ENCODE results near the gene SSH3. TPM values are rescaled to one million over a fixed set of nuclear protein-coding genes. Genes with fewer than 3 reads are reported as not detected.

SSH3 gene
- total and polyA plus RNA-seq, 2 donors (not counting 1 experiment from before 2014, with no cell fraction given): 6.9 to 15.7 TPM

DNA sequence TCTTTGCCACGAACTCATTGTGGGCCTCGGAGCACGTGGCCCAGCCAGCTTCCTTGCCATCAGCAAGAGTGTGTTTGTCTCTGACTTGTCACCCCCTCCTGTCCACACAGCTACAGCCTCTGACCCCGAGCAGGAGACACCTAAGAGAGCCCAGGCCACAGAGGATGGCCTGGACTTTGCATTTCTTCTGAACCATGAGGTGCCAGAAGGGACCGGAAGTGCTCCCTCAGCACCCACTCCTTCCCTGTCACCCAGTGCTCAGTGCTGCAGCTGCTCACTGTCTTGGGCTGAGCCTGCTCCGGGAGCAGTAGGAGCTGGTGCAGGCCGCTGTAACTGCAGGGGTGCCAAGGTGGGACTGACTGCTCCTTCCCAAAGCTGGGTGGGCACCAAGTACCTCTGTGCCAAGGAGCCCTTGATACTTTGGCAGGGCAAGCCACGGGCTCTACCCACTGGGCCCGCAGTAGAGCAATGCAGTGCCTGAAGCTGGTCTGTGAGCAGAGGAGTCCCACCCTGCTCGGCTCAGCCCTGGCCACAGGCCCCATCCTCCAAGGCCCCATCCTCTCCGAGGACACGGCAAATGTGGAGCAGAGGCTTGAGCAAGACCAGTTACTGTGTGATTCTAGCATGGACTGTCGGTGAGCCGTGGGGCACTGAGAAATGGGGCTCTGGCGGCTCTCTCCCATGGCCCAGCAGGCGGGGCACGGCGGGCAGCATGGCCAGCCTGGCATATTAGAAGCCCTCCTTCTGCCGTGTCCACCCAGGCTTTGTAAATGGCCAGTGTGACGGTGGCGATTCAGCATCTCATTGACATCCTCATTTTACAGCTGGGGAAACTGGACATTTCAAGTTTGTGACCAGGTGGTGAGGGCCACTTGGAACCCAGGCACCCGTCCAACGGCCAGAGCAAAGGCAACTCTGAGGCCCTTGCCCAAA, 30.7 kb upstream of the SSH3 start:
- H3K4me2 ChIP-seq (ENCODE audit: extremely low read depth, insufficient read depth, low read length): no peak overlapping the region
- H3K9me3 ChIP-seq (ENCODE audit: control insufficient read depth, insufficient read depth, low read depth, low read length): no peaks in the 10 kb centered on the region
- no peak overlapping the region for H3K9ac ChIP-seq (ENCODE audit: insufficient read depth, low read length)
- H3K27ac ChIP-seq (ENCODE audit: insufficient read depth, low read length): peak overlapping the region; percentile 29
- H2AFZ ChIP-seq (ENCODE audit: low read length): no peak overlapping the region
- peaks cover 78% of the 10 kb centered on the region for H3K79me2 ChIP-seq (ENCODE audit: control insufficient read depth, insufficient read depth, low read length)
- H3K4me1 ChIP-seq (ENCODE audit: control insufficient read depth, extremely low read depth, insufficient read depth, low read length): peaks cover 45% of the 10 kb centered on the region
- peaks cover 14% of the 10 kb centered on the region for H3K36me3 ChIP-seq (ENCODE audit: control insufficient read depth, insufficient read depth, low read length)
- H3K4me3 ChIP-seq (replicated peaks in 1 of 4; ENCODE audit: control extremely low read depth in 1 of 4, insufficient read depth in 1 of 4, low read depth in 3 of 4, low read length in 4 of 4): no peak overlapping the region
- TF ChIP-seq CTCF (conservative IDR thresholded peaks at IDR 0.05 in 1 of 2, IDR thresholded peaks at IDR 0.05 in 1 of 2; ENCODE audit: low read depth in 1 of 2, low read length in 2 of 2) (no peak), EZH2 (IDR thresholded peaks at IDR 0.05; ENCODE audit: low read length, missing control alignments) (no peak)
- H3K27me3 ChIP-seq (ENCODE audit: control insufficient read depth, insufficient read depth, low read length): no peaks in the 10 kb centered on the region
- no peak for DNase-seq (ENCODE audit: low read depth in 2 of 2)
- H4K20me1 ChIP-seq (ENCODE audit: control insufficient read depth, extremely low read depth, insufficient read depth, low read length): no peaks in the 10 kb centered on the region

DNA sequence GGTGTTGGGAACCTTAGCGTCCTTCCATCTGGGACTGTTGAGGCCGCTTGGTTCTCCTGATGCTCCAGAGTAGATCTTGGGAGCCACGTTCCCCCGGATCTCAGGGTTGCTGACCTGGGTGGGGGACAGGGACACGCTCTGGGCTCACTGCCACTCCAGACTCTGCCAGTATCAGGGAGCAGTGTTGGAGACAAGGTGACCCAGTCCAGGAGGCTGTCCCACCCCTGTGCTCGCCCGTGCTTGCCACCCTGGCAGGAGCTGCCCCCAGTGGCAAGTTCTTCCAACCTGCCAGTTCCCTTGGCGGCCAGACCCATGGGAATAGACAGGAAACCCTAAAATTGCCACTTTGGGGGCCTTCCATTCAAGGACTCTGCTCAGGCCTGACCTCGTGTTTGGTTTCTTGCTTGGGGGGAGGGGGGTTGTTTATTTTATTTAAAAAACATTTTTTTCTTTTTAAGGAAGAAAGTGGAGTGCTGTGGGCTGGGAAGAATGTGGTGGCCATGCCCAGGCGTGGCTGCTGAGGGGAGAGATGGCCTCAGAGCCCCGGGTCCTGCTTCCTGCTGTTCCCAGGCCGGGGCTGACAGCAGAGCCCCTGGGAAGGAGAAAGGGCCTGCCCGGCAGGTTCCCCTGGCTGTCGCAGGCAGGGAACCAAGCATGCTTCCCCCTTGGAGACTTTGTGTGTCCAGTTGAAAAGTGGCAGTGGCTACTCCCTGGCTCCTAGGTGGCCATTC, 29.9 kb upstream of the SSH3 start:
- peaks cover 11% of the 10 kb centered on the region for H3K36me3 ChIP-seq (ENCODE audit: control insufficient read depth, insufficient read depth, low read length)
- H3K9ac ChIP-seq (ENCODE audit: insufficient read depth, low read length): no peak overlapping the region
- no peak overlapping the region for H3K27ac ChIP-seq (ENCODE audit: insufficient read depth, low read length)
- no peak overlapping the region for H3K4me2 ChIP-seq (ENCODE audit: extremely low read depth, insufficient read depth, low read length)
- H3K4me3 ChIP-seq (replicated peaks in 1 of 4; ENCODE audit: control extremely low read depth in 1 of 4, insufficient read depth in 1 of 4, low read depth in 3 of 4, low read length in 4 of 4): no peak overlapping the region
- H2AFZ ChIP-seq (ENCODE audit: low read length): no peak overlapping the region
- H3K9me3 ChIP-seq (ENCODE audit: control insufficient read depth, insufficient read depth, low read depth, low read length): no peaks in the 10 kb centered on the region
- no peaks in the 10 kb centered on the region for H4K20me1 ChIP-seq (ENCODE audit: control insufficient read depth, extremely low read depth, insufficient read depth, low read length)
- H3K4me1 ChIP-seq (ENCODE audit: control insufficient read depth, extremely low read depth, insufficient read depth, low read length): peaks cover 44% of the 10 kb centered on the region
- no peak for DNase-seq (ENCODE audit: low read depth in 2 of 2)
- no peaks in the 10 kb centered on the region for H3K27me3 ChIP-seq (ENCODE audit: control insufficient read depth, insufficient read depth, low read length)
- H3K79me2 ChIP-seq (ENCODE audit: control insufficient read depth, insufficient read depth, low read length): peaks cover 74% of the 10 kb centered on the region
- TF ChIP-seq CTCF (conservative IDR thresholded peaks at IDR 0.05 in 1 of 2, IDR thresholded peaks at IDR 0.05 in 1 of 2; ENCODE audit: low read depth in 1 of 2, low read length in 2 of 2): no peak
- TF ChIP-seq EZH2 (IDR thresholded peaks at IDR 0.05; ENCODE audit: low read length, missing control alignments): no peak

All from fibroblast of lung (primary cell).